IPS-15b (cell line): ENCODE results near the gene DDX10.

ENCODE experiments used
- H3K27me3 ChIP-seq: one replicate; pipeline ENCODE4 v1.6.1; 2013; ENCODE audit warnings: low read length; ENCODE audit not compliant: control insufficient read depth, insufficient read depth
- H3K36me3 ChIP-seq: one replicate; pipeline ENCODE4 v1.6.1; 2013; ENCODE audit warnings: low read length; ENCODE audit not compliant: control insufficient read depth, insufficient read depth
- H3K4me1 ChIP-seq: one replicate; pipeline ENCODE4 v1.6.1; 2013; ENCODE audit warnings: mild to moderate bottlenecking, low read length; ENCODE audit not compliant: control insufficient read depth, insufficient read depth
- H3K4me3 ChIP-seq: one replicate; pipeline ENCODE4 v1.5.1; 2013; ENCODE audit warnings: low read depth, low read length
- H3K9ac ChIP-seq: one replicate; pipeline ENCODE4 v1.6.1; 2013; ENCODE audit warnings: low read depth, mild to moderate bottlenecking, low read length
- H3K9me3 ChIP-seq: one replicate; pipeline ENCODE4 v1.6.1; 2013; ENCODE audit warnings: mild to moderate bottlenecking, low read length; ENCODE audit not compliant: control insufficient read depth, insufficient read depth

The DDX10 gene

DNA sequence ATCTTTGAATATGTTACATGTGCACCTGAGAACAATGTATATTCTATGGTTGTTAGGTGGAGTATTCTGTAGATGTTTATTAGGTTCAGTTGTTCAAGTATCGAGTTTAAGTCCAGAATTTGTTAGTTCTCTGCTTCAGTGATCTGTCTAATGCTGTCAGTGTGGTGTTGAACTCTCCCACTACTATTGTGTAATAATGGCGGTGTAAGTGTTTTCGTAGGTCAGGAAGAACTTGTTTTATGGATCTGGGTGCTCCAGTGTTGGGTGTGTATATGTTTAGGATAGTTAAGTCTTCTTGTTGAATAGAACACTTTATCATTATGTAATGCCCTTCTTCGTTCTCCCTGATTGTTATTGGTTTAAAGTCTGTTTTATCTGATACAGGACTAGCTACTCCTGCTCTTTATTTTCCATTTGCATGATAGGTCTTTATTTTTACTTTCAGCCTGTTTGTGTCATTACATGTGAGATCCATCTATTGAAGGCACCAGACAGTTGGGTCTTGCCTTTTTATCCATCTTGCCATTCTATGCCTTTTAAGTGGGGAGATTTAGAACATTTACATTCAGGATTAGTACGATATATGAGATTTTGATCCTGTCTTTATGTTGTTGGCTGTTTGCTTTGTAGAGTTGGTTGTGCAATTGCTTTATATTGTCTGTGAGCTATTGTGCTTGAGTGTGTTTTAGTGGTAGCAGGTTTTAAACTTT is 121.6 kb downstream of the DDX10 start:
- Histone ChIP-seq H3K4me1 (peaks cover 12% of the 10 kb centered on the region), H3K9me3 (no peaks in the 10 kb centered on the region), H3K36me3 (no peaks in the 10 kb centered on the region), H3K9ac (no peak overlapping the region), H3K27me3 (no peaks in the 10 kb centered on the region), H3K4me3 (no peak overlapping the region)

DNA sequence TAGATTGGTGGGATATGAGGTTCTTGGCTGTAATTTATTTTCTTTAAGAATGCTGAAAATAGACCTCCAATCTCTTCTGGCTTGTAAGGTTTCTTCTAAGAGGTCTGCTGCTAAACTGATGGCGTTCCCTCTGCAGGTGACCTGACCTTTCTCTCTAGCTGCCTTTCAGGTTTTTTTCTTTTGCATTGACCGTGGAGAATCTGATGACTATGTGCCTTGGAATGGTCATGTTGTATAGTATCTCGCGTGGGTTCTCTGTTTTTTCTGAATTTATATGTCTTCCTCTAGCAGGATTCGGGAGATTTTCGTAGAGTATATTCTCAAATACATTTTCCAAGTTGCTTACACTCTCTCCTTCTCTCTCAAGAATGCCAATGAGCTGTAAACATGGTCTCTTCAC is 122.2 kb downstream of the DDX10 start:
- H3K4me3 ChIP-seq, result no peak overlapping the region
- no peaks in the 10 kb centered on the region for H3K36me3 ChIP-seq
- H3K9me3 ChIP-seq, result no peaks in the 10 kb centered on the region
- peaks cover 15% of the 10 kb centered on the region for H3K4me1 ChIP-seq
- peak overlapping the region; percentile 28 for H3K9ac ChIP-seq
- no peaks in the 10 kb centered on the region for H3K27me3 ChIP-seq

DNA sequence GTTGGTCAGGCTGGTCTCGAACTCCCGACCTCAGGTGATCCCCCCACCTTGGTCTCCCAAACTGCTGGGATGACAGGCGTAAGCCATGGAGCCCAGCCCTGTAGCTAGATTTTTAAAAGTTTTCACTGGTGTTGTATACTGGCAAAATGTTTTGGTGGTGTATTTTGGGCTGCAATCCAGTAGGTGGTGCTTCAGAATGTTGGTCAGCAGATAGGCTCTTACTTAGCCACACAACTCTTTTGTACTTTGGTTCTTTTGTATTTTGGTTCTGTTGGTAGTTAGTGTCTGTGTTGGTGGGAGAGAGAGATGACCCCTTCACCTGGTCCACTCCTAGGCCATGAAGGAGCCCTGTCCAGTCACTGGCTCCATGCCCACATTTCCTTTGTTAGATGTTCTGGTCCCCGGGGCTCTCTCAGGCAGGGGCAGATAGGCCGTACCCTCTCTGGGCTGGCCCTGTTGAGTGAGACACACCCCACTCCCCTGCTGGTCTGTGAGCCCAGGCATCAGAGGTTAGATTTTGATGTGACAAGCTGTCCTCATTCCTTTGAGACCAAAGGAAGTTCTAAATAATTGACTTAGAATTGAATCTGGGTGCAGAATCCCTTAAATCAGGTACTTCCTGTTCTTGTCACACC is 123.8 kb downstream of the DDX10 start:
- no peaks in the 10 kb centered on the region for H3K27me3 ChIP-seq
- no peak overlapping the region for H3K9ac ChIP-seq
- no peaks in the 10 kb centered on the region for H3K9me3 ChIP-seq
- H3K4me3 ChIP-seq, result no peak overlapping the region
- peaks cover 15% of the 10 kb centered on the region for H3K4me1 ChIP-seq
- no peaks in the 10 kb centered on the region for H3K36me3 ChIP-seq

DNA sequence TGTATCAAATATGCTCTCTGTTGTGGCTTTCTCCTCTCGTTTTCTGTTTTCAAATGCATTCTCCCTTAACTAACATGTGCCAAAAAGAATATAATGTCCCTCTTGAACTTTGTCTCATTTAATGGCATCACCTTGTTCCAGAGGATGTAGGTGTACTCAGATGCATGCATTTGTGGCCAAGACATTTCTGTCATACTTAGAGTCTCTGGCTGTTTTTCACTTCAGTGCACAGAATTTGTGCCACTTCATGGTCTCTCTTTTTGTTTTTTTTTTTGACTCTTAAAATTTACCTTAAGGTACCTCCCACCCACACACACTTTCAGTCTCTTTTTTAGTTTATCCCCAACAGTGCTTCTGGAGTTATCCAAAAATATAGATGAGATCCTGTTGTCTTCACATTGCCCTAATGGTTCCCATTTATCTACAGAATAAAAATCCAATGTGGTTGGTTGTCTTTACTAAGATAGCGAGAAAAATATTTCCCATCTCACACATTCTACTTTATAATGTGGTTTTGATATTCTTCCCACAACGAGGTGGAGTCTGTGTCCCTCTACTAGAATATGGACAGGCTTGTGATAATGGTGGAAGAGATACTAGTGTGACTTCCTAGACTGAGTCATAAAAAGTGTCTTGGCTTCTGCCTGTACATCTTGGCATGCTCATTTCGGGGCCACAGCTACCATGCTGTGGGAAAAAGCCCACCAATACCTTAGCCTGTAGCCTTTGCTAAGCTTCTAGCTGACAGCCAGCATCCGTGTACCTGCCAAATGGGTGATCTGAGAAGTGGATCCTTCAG is 125.8 kb downstream of the DDX10 start:
- Histone ChIP-seq H3K4me1 (peaks cover 15% of the 10 kb centered on the region), H3K9ac (no peak overlapping the region), H3K9me3 (no peaks in the 10 kb centered on the region), H3K27me3 (no peaks in the 10 kb centered on the region), H3K4me3 (no peak overlapping the region), H3K36me3 (no peaks in the 10 kb centered on the region)

DNA sequence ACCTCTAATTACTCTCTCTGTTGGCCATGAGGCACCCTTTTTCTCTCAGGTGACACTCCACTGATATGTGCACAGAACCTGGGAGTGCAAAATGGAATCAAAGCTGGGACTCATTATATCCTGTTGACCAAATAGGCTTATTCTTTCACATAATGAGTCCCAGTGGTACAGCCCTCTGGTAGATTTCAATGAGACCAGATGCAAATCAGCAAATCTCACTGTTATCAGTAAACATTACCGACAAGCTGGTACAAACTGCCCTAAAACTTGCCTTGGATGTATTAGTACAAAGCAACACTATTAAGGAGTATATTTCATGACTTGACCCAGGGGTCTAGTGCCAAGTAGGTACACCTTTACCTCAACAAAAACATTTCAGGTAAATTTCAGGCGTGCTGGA is 128.3 kb downstream of the DDX10 start:
- H3K9me3 ChIP-seq, result no peaks in the 10 kb centered on the region
- no peak overlapping the region for H3K9ac ChIP-seq
- no peaks in the 10 kb centered on the region for H3K36me3 ChIP-seq
- no peaks in the 10 kb centered on the region for H3K27me3 ChIP-seq
- no peak overlapping the region for H3K4me3 ChIP-seq
- peaks cover 12% of the 10 kb centered on the region for H3K4me1 ChIP-seq

DNA sequence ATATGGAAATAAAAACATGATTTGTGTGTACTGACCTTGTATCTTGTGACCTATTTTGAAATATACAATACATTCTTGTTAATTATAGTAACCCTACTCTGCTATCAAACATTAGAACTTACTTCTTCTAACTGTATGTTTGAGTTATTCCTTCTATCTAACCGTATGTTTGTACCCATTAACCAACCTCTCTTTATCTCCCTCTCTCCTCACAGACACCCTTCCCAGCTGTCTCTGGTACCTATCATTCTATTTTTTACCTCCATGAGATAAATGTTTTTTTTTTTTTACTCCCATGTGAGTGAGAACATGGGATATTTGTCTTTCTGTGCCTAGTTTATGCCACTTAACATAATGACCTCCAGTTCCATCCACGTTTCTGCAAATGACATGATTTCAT is 128.7 kb downstream of the DDX10 start:
- H3K27me3 ChIP-seq, result no peaks in the 10 kb centered on the region
- no peak overlapping the region for H3K4me3 ChIP-seq
- peaks cover 11% of the 10 kb centered on the region for H3K4me1 ChIP-seq
- H3K9me3 ChIP-seq, result no peaks in the 10 kb centered on the region
- no peak overlapping the region for H3K9ac ChIP-seq
- no peaks in the 10 kb centered on the region for H3K36me3 ChIP-seq

DNA sequence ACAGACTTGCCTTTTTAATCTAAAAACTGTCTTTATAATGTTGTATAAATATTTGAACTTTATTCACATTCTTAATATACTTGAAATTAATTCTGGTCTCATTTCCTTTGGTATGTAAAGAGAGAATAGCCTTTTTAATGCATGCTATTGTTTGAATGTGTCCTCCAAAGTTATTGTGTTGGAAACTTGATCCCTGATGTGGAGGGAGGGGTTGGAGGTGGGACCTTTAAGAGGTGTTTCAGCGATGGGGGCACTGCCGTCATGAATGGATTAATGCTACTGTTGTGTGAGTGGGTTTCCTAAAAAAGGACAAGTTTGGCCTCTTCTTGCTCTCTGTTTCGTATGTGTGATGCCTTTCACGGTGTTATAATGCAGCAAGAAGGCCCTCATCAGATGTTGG is 131.7 kb downstream of the DDX10 start:
- no peaks in the 10 kb centered on the region for H3K36me3 ChIP-seq
- no peaks in the 10 kb centered on the region for H3K27me3 ChIP-seq
- no peaks in the 10 kb centered on the region for H3K9me3 ChIP-seq
- H3K4me3 ChIP-seq, result no peak overlapping the region
- peaks cover 2% of the 10 kb centered on the region for H3K4me1 ChIP-seq
- no peak overlapping the region for H3K9ac ChIP-seq

DNA sequence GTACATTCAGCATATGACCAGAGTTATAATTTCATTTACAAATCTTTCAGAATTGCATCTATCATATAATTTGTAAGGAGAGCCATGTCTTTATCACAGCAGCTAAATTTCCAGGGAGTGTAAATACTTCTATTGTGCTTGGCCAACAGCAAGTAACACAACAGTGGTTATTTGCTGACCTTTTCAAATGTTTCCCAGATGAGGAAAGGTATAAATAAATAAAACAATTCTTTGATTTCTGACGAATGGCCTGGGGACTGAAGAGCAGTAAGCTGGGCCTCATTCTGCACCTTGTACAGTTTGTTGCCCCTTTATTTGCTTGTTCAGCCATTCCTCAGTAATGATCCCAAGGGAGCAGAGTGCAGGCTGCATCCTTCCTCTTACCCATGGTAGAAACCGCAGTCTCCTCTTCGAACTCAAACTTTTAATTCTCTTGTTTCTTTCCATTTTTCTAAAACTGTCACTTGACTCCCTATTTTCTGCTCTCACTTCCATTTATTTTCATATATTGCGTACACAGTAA is 132.8 kb downstream of the DDX10 start:
- no peak overlapping the region for H3K4me3 ChIP-seq
- no peaks in the 10 kb centered on the region for H3K36me3 ChIP-seq
- H3K4me1 ChIP-seq, result no peaks in the 10 kb centered on the region
- no peaks in the 10 kb centered on the region for H3K27me3 ChIP-seq
- no peaks in the 10 kb centered on the region for H3K9me3 ChIP-seq
- no peak overlapping the region for H3K9ac ChIP-seq

DNA sequence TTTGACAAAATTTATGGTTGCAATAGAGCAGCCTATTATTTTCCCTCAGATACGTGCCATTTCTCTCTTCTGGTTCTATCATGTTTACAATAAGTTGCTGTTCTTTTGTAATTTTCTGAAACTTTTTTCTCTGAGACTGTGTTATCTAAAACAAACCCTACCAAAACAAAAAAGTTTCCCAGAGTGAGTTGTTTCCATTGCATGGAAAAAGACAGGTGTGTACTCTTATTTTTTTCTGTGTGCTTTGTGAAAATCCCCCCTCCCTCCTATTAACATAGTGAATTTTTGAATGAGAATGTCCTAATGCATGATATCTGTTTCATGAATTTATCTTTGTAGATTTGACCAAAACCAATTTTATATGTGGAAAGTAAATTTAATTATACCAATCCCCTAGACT is 137.6 kb downstream of the DDX10 start:
- Histone ChIP-seq H3K4me1 (no peaks in the 10 kb centered on the region), H3K4me3 (no peak overlapping the region), H3K36me3 (no peaks in the 10 kb centered on the region), H3K9me3 (no peaks in the 10 kb centered on the region), H3K27me3 (no peaks in the 10 kb centered on the region), H3K9ac (no peak overlapping the region)

DNA sequence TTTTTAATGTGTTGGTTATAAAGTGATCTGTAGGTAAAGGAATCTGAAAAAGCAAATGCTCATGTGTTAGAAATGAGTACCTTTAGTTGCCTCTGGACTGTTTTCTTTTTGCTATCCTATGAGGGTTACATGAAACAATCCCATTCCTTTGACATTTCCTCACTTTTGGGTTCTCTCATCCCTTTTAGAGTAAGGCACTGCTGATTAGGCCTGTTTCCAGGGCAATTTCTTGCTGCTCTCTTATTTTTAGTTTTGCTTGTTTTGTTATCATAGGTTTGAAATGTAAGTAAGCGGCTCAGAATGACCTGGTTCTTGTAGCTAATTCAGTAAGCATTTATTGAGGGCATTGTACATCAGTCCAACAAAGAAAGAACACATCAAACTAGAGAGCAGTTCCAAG is 138.9 kb downstream of the DDX10 start:
- Histone ChIP-seq H3K36me3 (no peaks in the 10 kb centered on the region), H3K9me3 (no peaks in the 10 kb centered on the region), H3K4me3 (no peak overlapping the region), H3K27me3 (no peaks in the 10 kb centered on the region), H3K9ac (no peak overlapping the region), H3K4me1 (no peaks in the 10 kb centered on the region)

DNA sequence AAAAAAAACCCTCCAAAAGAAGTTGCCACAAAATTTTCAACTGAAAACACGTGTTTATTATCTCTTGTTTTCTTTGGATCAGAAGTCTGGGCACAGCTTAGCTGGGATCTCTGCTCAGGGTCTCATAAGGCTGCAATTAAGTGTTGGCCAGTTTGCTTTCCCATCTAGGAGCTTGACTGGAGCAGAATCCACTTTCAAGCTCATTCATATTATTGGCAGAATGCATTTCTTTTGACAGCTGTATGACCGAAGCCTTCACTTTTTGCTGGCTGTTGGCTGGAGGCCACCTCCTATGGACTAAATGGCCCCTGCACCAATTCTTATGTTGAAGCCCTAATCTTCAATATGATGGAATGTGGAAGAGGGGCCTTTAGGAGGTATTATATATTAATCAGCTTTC is 139.6 kb downstream of the DDX10 start:
- H3K9ac ChIP-seq, result no peak overlapping the region
- H3K4me1 ChIP-seq, result no peaks in the 10 kb centered on the region

More for the DNA sequence above, 139.6 kb downstream of the DDX10 start:
- no peaks in the 10 kb centered on the region for H3K36me3 ChIP-seq
- H3K9me3 ChIP-seq, result no peaks in the 10 kb centered on the region
- no peak overlapping the region for H3K4me3 ChIP-seq
- H3K27me3 ChIP-seq, result no peaks in the 10 kb centered on the region
